Lower leg skin (tissue), 3 donors: ENCODE results near the gene AUTS2.

Experiments used
- CTCF ChIP-seq, 3 donors: fragments of 450-650 bp; IDR thresholded peaks; one replicate each; pipeline ENCODE4 v1.5.1; 2016; ENCODE audit warnings: antibody characterized with exemption in 3 of 3, mild to moderate bottlenecking in 3 of 3, moderate library complexity in 2 of 3
- POLR2A ChIP-seq, 2 donors: fragments of 450-650 bp; IDR thresholded peaks; one replicate each; pipeline ENCODE4 v1.6.1; 2016 to 2017; ENCODE audit warnings: antibody characterized with exemption in 2 of 2, mild to moderate bottlenecking in 1 of 2, moderate library complexity in 1 of 2

- no peak for TF ChIP-seq POLR2A (IDR thresholded peaks at IDR 0.05)
- no peak for TF ChIP-seq CTCF (IDR thresholded peaks at IDR 0.05)
Measured at GRCh38 chr7:70071766-70072165, 473.5 kb downstream of the AUTS2 start.
